IMR-90 (cell line): ENCODE measurements around the gene MEF2D. TPM values are rescaled to one million over a fixed set of nuclear protein-coding genes. Genes with fewer than 3 reads are reported as not detected.

ENCODE experiments used
- ATAC-seq: fragments of 200-7000 bp; cut with Tn5 transposase; 2 replicates; pipeline ENCODE4 v1.9.1; 2020; ENCODE audit warnings: low read depth, mild to moderate bottlenecking, moderate library complexity
- BruUV-seq: library from RNA; stranded (reverse); fragments of 400-500 nt; replicated peaks from 2 replicates; lab custom pipeline; 2021; lab: Mats Ljungman, UMichigan
- CTCF ChIA-PET: fragments of 300-600 bp; formaldehyde crosslinking; extraction: SDS; loops from one replicate; lab custom pipeline; 2021; ENCODE audit warnings: antibody characterized with exemption; lab: Yijun Ruan, JAX
- POLR2A ChIA-PET: fragments of 300-600 bp; sonication (Branson Sonifier 250); formaldehyde crosslinking; loops from one replicate; lab custom pipeline; 2022; ENCODE audit warnings: antibody characterized with exemption; ENCODE audit not compliant: unreplicated experiment; lab: Charles Lee
- DNase-seq: peaks from one replicate; pipeline ENCODE4 v3.0.0; 2013
- H2AFZ ChIP-seq: replicated peaks from 2 replicates; pipeline ENCODE3; 2013; ENCODE audit warnings: low read length, mild to moderate bottlenecking; ENCODE audit not compliant: poor library complexity
- H2AK5ac ChIP-seq: 2 replicates; pipeline ENCODE4 v1.6.1; 2013; ENCODE audit warnings: low read depth, low read length, inconsistent platforms
- H2AK9ac ChIP-seq: replicated peaks from 2 replicates; pipeline ENCODE3; 2013; ENCODE audit warnings: mild to moderate bottlenecking, low read depth, low read length, moderate library complexity; ENCODE audit not compliant: poor library complexity
- H2BK120ac ChIP-seq: 2 replicates; pipeline ENCODE4 v1.6.1; 2013; ENCODE audit warnings: low read depth, low read length, inconsistent platforms
- H2BK15ac ChIP-seq: 3 replicates; pipeline ENCODE4 v1.6.1; 2013; ENCODE audit warnings: low read depth, low read length, inconsistent platforms
- H2BK20ac ChIP-seq: 2 replicates; pipeline ENCODE4 v1.6.1; 2013; ENCODE audit warnings: low read depth, mild to moderate bottlenecking, inconsistent platforms, low read length, moderate library complexity
- H2BK5ac ChIP-seq: 2 replicates; pipeline ENCODE4 v1.6.1; 2013; ENCODE audit warnings: mild to moderate bottlenecking, low read depth, low read length, inconsistent platforms; ENCODE audit not compliant: poor library complexity, severe bottlenecking
- H3K14ac ChIP-seq: replicated peaks from 2 replicates; pipeline ENCODE4 v1.6.1; 2013; ENCODE audit warnings: low read depth, low read length, inconsistent platforms
- H3K18ac ChIP-seq: 2 replicates; pipeline ENCODE4 v1.6.1; 2013; ENCODE audit warnings: low read depth, low read length, control low read depth
- H3K23ac ChIP-seq: 2 replicates; pipeline ENCODE4 v1.6.1; 2013; ENCODE audit warnings: low read depth, low read length, inconsistent platforms
- H3K27ac ChIP-seq: 2 replicates; pipeline ENCODE4 v1.5.1; 2013; ENCODE audit warnings: mild to moderate bottlenecking, control low read depth, low read length; ENCODE audit not compliant: insufficient read depth
- H3K27me3 ChIP-seq: 2 replicates; pipeline ENCODE4 v1.6.1; 2013; ENCODE audit warnings: low read length; ENCODE audit not compliant: control insufficient read depth, insufficient read depth
- H3K36me3 ChIP-seq: 2 replicates; pipeline ENCODE4 v1.6.1; 2013; ENCODE audit warnings: low read length, mixed read lengths; ENCODE audit not compliant: control insufficient read depth, insufficient read depth
- H3K4ac ChIP-seq: 2 replicates; pipeline ENCODE4 v1.6.1; 2013; ENCODE audit warnings: low read depth, low read length, inconsistent platforms
- H3K4me1 ChIP-seq: 2 replicates; pipeline ENCODE4 v1.6.1; 2013; ENCODE audit warnings: low read length, mixed read lengths; ENCODE audit not compliant: control insufficient read depth, insufficient read depth
- H3K4me2 ChIP-seq: 2 replicates; pipeline ENCODE4 v1.6.1; 2013; ENCODE audit warnings: low read depth, mild to moderate bottlenecking, control low read depth, low read length, moderate library complexity
- H3K4me3 ChIP-seq: 2 replicates; pipeline ENCODE4 v1.5.1; 2013; ENCODE audit warnings: low read depth, mild to moderate bottlenecking, control low read depth, low read length, moderate library complexity; ENCODE audit not compliant: insufficient read depth
- H3K56ac ChIP-seq: 2 replicates; pipeline ENCODE4 v1.6.1; 2013; ENCODE audit warnings: low read length, inconsistent platforms; ENCODE audit not compliant: insufficient read depth; ENCODE audit errors: extremely low read depth
- H3K79me1 ChIP-seq, 2 experiments: 2 replicates each; pipeline ENCODE4 v1.6.1; 2013; ENCODE audit warnings: low read length in 2 of 2, inconsistent platforms in 1 of 2, low read depth in 1 of 2
- H3K9ac ChIP-seq: 2 replicates; pipeline ENCODE4 v1.6.1; 2013; ENCODE audit warnings: low read depth, low read length, control low read depth
- H3K9me1 ChIP-seq: 2 replicates; pipeline ENCODE4 v1.6.1; 2013; ENCODE audit warnings: low read length, inconsistent platforms; ENCODE audit not compliant: insufficient read depth
- H3K9me3 ChIP-seq: 2 replicates; pipeline ENCODE4 v1.6.1; 2013; ENCODE audit warnings: low read length; ENCODE audit not compliant: control insufficient read depth, insufficient read depth
- H4K20me1 ChIP-seq: 2 replicates; pipeline ENCODE4 v1.6.1; 2013; ENCODE audit warnings: low read length, inconsistent platforms; ENCODE audit not compliant: insufficient read depth
- H4K5ac ChIP-seq: 2 replicates; pipeline ENCODE4 v1.6.1; 2013; ENCODE audit warnings: mild to moderate bottlenecking, low read depth, low read length, control low read depth
- H4K8ac ChIP-seq, 2 experiments: 2 replicates each; pipeline ENCODE4 v1.6.1; 2013; ENCODE audit warnings: low read depth in 2 of 2, low read length in 2 of 2, control low read depth in 1 of 2, inconsistent platforms in 1 of 2
- H4K91ac ChIP-seq: 2 replicates; pipeline ENCODE4 v1.6.1; 2013; ENCODE audit warnings: low read depth, low read length, inconsistent platforms; ENCODE audit not compliant: insufficient read depth
- BHLHE40 ChIP-seq: fragments of 150-350 bp; IDR thresholded peaks from 2 replicates; pipeline ENCODE4 v1.6.1; 2016; ENCODE audit warnings: mild to moderate bottlenecking, low read depth, low read length
- CEBPB ChIP-seq: IDR thresholded peaks from 2 replicates; pipeline ENCODE4 v1.6.1; 2012; ENCODE audit warnings: low read depth, low read length, improper control_type of control experiment
- CHD1 ChIP-seq: IDR thresholded peaks from 2 replicates; pipeline ENCODE4 v1.6.1; 2012; ENCODE audit warnings: low read depth, low read length, improper control_type of control experiment
- CTCF ChIP-seq: conservative IDR thresholded peaks from 2 replicates; pipeline ENCODE4 v1.5.1; 2012; ENCODE audit warnings: mild to moderate bottlenecking, low read depth, low read length, improper control_type of control experiment
- ELK1 ChIP-seq: fragments of 150-350 bp; IDR thresholded peaks from 2 replicates; pipeline ENCODE4 v1.6.1; 2016; ENCODE audit warnings: low read depth, mild to moderate bottlenecking, low read length, moderate library complexity, borderline replicate concordance
- FOS ChIP-seq: fragments of 150-350 bp; IDR thresholded peaks from 2 replicates; pipeline ENCODE4 v1.6.1; 2016; ENCODE audit warnings: low read depth, low read length
- MAFK ChIP-seq: IDR thresholded peaks from 2 replicates; pipeline ENCODE4 v1.6.1; 2012; ENCODE audit warnings: low read depth, low read length, improper control_type of control experiment
- MXI1 ChIP-seq: IDR thresholded peaks from 2 replicates; pipeline ENCODE4 v1.6.1; 2012; ENCODE audit warnings: low read depth, mild to moderate bottlenecking, low read length, moderate library complexity, borderline replicate concordance
- RAD21 ChIP-seq: IDR thresholded peaks from 2 replicates; pipeline ENCODE4 v1.6.1; 2012; ENCODE audit warnings: low read length, improper control_type of control experiment
- WGBS, 2 experiments: methylation state at CpG; one replicate each; pipeline versions ENCODE4 v1.1.5 to v1.1.7; 2013; ENCODE audit warnings: missing lambda C conversion rate in 2 of 2; ENCODE audit not compliant: insufficient read length in 1 of 2; ENCODE audit errors: extremely low coverage in 2 of 2; 5-methylcytosine and 5-hydroxymethylcytosine counted together
- dilution Hi-C: fragments of 300-500 bp; cut with HindIII; formaldehyde crosslinking; loops from one replicate; pipeline ENCODE4 v1.14.3; 2018; ENCODE audit warnings: low sequenced_read_pairs; ENCODE audit not compliant: unreplicated experiment
- in situ Hi-C: fragments of 300-500 bp; cut with MboI; formaldehyde crosslinking; loops from 3 replicates; pipeline ENCODE4 v1.14.3; 2019; ENCODE audit warnings: low sequenced_read_pairs, inconsistent platforms, mixed read lengths
- intact Hi-C: fragments of 100-400 bp; cut with micrococcal nuclease; formaldehyde crosslinking; loops from 2 replicates; pipeline ENCODE4 v1.10.0; 2022
- polyA plus RNA-seq, 3 experiments: library from polyadenylated mRNA; depleted of rRNA; stranded (reverse); fragments of >200 nt; gene quantifications; 2 replicates each; pipeline ENCODE4 v1.2.3, GENCODE V29; 2012; ENCODE audit warnings: low replicate concordance in 1 of 3
- total RNA-seq: library from RNA; depleted of rRNA; stranded (reverse); fragments of >200 nt; gene quantifications from 2 replicates; pipeline ENCODE4 v1.2.3, GENCODE V29; 2012

The MEF2D gene
- total and polyA plus RNA-seq, 2 of the 4 experiments (the other 2 are of a cell fraction), result 2.9 to 20.0 TPM

- no peaks in the 10 kb centered on the region for H3K79me1 ChIP-seq
- no peak overlapping the region for H4K8ac ChIP-seq
- CTCF ChIA-PET, result no interaction called here
- H2BK20ac ChIP-seq, result no peak overlapping the region
- ATAC-seq, result no peak
- H2AFZ ChIP-seq, result no peak overlapping the region
- H4K5ac ChIP-seq, result no peak overlapping the region
- no peak for DNase-seq
- dilution Hi-C loops, result no loop called here
- POLR2A ChIA-PET, result no interaction called here
- H4K20me1 ChIP-seq, result no peaks in the 10 kb centered on the region
- intact Hi-C loops, result no loop called here
- no peak overlapping the region for H3K23ac ChIP-seq
- no peak overlapping the region for H3K4me3 ChIP-seq
- in situ Hi-C loops, result no loop called here
- H2AK5ac ChIP-seq, result no peak overlapping the region
- H3K27ac ChIP-seq, result no peak overlapping the region
- no peak overlapping the region for H2BK5ac ChIP-seq
- H3K4me1 ChIP-seq, result no peaks in the 10 kb centered on the region
- no peak overlapping the region for H3K18ac ChIP-seq
- BruUV-seq, result no TSS peak
- no peak overlapping the region for H2AK9ac ChIP-seq
- H3K9me3 ChIP-seq, result peaks cover 6% of the 10 kb centered on the region
- H3K56ac ChIP-seq, result no peak overlapping the region
- TF ChIP-seq CTCF, result no peak
- no peak for TF ChIP-seq MAFK
- TF ChIP-seq MXI1, result no peak
- TF ChIP-seq FOS, result no peak
- no peak for TF ChIP-seq CHD1
- TF ChIP-seq ELK1, result no peak
- no peak for TF ChIP-seq BHLHE40
- no peak for TF ChIP-seq CEBPB
- TF ChIP-seq RAD21, result no peak
- no peak overlapping the region for H3K4me2 ChIP-seq
- no peaks in the 10 kb centered on the region for H3K9me1 ChIP-seq
- no peak overlapping the region for H3K4ac ChIP-seq
- H3K14ac ChIP-seq, result no peak overlapping the region
- H2BK15ac ChIP-seq, result no peak overlapping the region
- no peak overlapping the region for H2BK120ac ChIP-seq
- peaks cover 91% of the 10 kb centered on the region for H3K27me3 ChIP-seq
- H3K9ac ChIP-seq, result no peak overlapping the region
- no peaks in the 10 kb centered on the region for H3K36me3 ChIP-seq
- no CpG with 5 or more reads among the region's 7 CpGs for WGBS, 2 experiments
- no peak overlapping the region for H4K91ac ChIP-seq
These were observed 74.6 kb downstream of the MEF2D start for GRCh38 chr1:156425943-156426342.
